Astrocyte of the cerebellum (primary cell): Measurements from ENCODE around the gene IGFN1.
A peak's percentile ranks its signal among the peaks of the same experiment; 100 is the strongest.

Experiments
- DNase-seq: peaks from one replicate; pipeline ENCODE4 v3.0.0-alpha.2; 2011; ENCODE audit warnings: low read depth
- H3K4me3 ChIP-seq: 2 replicates; pipeline ENCODE4 v1.5.1; 2011; ENCODE audit warnings: mild to moderate bottlenecking, low read depth, low read length, moderate library complexity
- CTCF ChIP-seq: IDR thresholded peaks from 2 replicates; pipeline ENCODE4 v1.5.1; 2012; ENCODE audit warnings: low read length, low read depth, moderate library complexity, mild to moderate bottlenecking; ENCODE audit errors: missing control alignments
- in situ Hi-C: cut with HindIII; loops from 2 replicates; pipeline ENCODE4 v1.10.0; 2017; ENCODE audit warnings: low sequenced_read_pairs

The IGFN1 gene

GRCh38 chr1:201265756-201266155 is 75.1 kb downstream of the IGFN1 start:
- DNase-seq: no peak
- in situ Hi-C loops: no loop called here
- no peak overlapping the region for H3K4me3 ChIP-seq
- no peak for TF ChIP-seq CTCF

GRCh38 chr1:201266276-201266675 is 75.7 kb downstream of the IGFN1 start:
- TF ChIP-seq CTCF: no peak
- in situ Hi-C loops: no loop called here
- no peak overlapping the region for H3K4me3 ChIP-seq
- no peak for DNase-seq

- no peak overlapping the region for H3K4me3 ChIP-seq
- DNase-seq: peak; percentile 66
- TF ChIP-seq CTCF: no peak
- in situ Hi-C loops: no loop called here
Measured at GRCh38 chr1:201266774-201267173, 76.2 kb downstream of the IGFN1 start.

- TF ChIP-seq CTCF: no peak
- DNase-seq: no peak
- H3K4me3 ChIP-seq: no peak overlapping the region
- in situ Hi-C loops: no loop called here
Measured at GRCh38 chr1:201267481-201268229, 77.0 kb downstream of the IGFN1 start.

- peak; percentile 18 for DNase-seq
- in situ Hi-C loops: no loop called here
- TF ChIP-seq CTCF: no peak
- H3K4me3 ChIP-seq: no peak overlapping the region
Measured at GRCh38 chr1:201268604-201269151, 78.1 kb downstream of the IGFN1 start.

GRCh38 chr1:201269281-201269680 is 78.7 kb downstream of the IGFN1 start:
- no peak overlapping the region for H3K4me3 ChIP-seq
- DNase-seq: no peak
- in situ Hi-C loops: no loop called here
- no peak for TF ChIP-seq CTCF
